RWPE2 (cell line): ENCODE results near the gene RNF186.
"Not testable (repeated sequence)": the region's sequence is repeated elsewhere in the genome, so short reads cannot be mapped to it uniquely, and the experiment has no call there.

Experiments used
- ATAC-seq: fragments of 200-7000 bp; cut with Tn5 transposase; 3 replicates; pipeline ENCODE4 v1.9.1; 2021; ENCODE audit warnings: low read depth
- DNase-seq: peaks from one replicate; pipeline ENCODE4 v3.0.0-alpha.2; 2020; ENCODE audit warnings: low spot score
- H3K27ac ChIP-seq: fragments of 450-650 bp; 2 replicates; pipeline ENCODE4 v1.5.1; 2017; ENCODE audit warnings: mild to moderate bottlenecking; ENCODE audit not compliant: poor library complexity, severe bottlenecking
- H3K27me3 ChIP-seq: fragments of 250-450 bp; sonication (Bioruptor Pico); 2 replicates; pipeline ENCODE4 v1.5.1; 2021; ENCODE audit warnings: mild to moderate bottlenecking, moderate library complexity; ENCODE audit not compliant: insufficient read depth, poor library complexity, severe bottlenecking
- H3K36me3 ChIP-seq: fragments of 250-450 bp; sonication (Bioruptor Pico); 2 replicates; pipeline ENCODE4 v1.5.1; 2020; ENCODE audit warnings: low read depth, mild to moderate bottlenecking, moderate library complexity
- H3K4me1 ChIP-seq: fragments of 250-450 bp; sonication (Bioruptor Pico); 2 replicates; pipeline ENCODE4 v1.5.1; 2021; ENCODE audit warnings: mild to moderate bottlenecking, moderate library complexity; ENCODE audit not compliant: insufficient read depth, poor library complexity, severe bottlenecking
- H3K4me3 ChIP-seq: fragments of 250-450 bp; sonication (Bioruptor Pico); 2 replicates; pipeline ENCODE4 v1.5.1; 2021; ENCODE audit warnings: mild to moderate bottlenecking, moderate library complexity; ENCODE audit not compliant: severe bottlenecking
- H3K9me3 ChIP-seq: fragments of 250-450 bp; sonication (Bioruptor Pico); 2 replicates; pipeline ENCODE4 v1.5.1; 2021; ENCODE audit warnings: mild to moderate bottlenecking, moderate library complexity; ENCODE audit not compliant: severe bottlenecking
- CTCF ChIP-seq: fragments of 450-650 bp; IDR thresholded peaks from one replicate; pipeline ENCODE4 v1.5.1; 2017; ENCODE audit warnings: mild to moderate bottlenecking, moderate library complexity; ENCODE audit not compliant: poor library complexity, severe bottlenecking

Gene RNF186

GRCh38 chr1:19852036-19852435 lies 37.0 kb upstream of the RNF186 start:
- Histone ChIP-seq H3K27me3 (no peaks in the 10 kb centered on the region), H3K4me1 (no peaks in the 10 kb centered on the region), H3K36me3 (no peaks in the 10 kb centered on the region), H3K9me3 (no peaks in the 10 kb centered on the region), H3K4me3 (no peak overlapping the region), H3K27ac (no peak overlapping the region)
- ATAC-seq (no peak), DNase-seq (no peak)
- no peak for TF ChIP-seq CTCF

GRCh38 chr1:19850214-19850613 lies 35.1 kb upstream of the RNF186 start:
- Histone ChIP-seq H3K4me3 (no peak overlapping the region), H3K4me1 (no peaks in the 10 kb centered on the region), H3K36me3 (no peaks in the 10 kb centered on the region), H3K27me3 (no peaks in the 10 kb centered on the region), H3K27ac (no peak overlapping the region), H3K9me3 (no peaks in the 10 kb centered on the region)
- DNase-seq (no peak), ATAC-seq (no peak)
- TF ChIP-seq CTCF, result no peak

GRCh38 chr1:19849307-19849706 lies 34.2 kb upstream of the RNF186 start:
- H3K9me3 ChIP-seq, H3K27me3 ChIP-seq, ATAC-seq, H3K4me3 ChIP-seq, H3K27ac ChIP-seq, DNase-seq, H3K36me3 ChIP-seq, H3K4me1 ChIP-seq: not testable (repeated sequence)

- ATAC-seq, H3K27ac ChIP-seq, H3K27me3 ChIP-seq, H3K4me1 ChIP-seq, H3K4me3 ChIP-seq, H3K9me3 ChIP-seq, DNase-seq, H3K36me3 ChIP-seq: not testable (repeated sequence)
Observed at GRCh38 chr1:19847334-19847733, 32.3 kb upstream of the RNF186 start.

- H3K27ac ChIP-seq, result no peak overlapping the region
- ATAC-seq, result no peak
- no peaks in the 10 kb centered on the region for H3K27me3 ChIP-seq
Observed at GRCh38 chr1:19846338-19846737, 31.3 kb upstream of the RNF186 start.

More at GRCh38 chr1:19846338-19846737, 31.3 kb upstream of the RNF186 start:
- Histone ChIP-seq H3K9me3 (no peaks in the 10 kb centered on the region), H3K36me3 (no peaks in the 10 kb centered on the region), H3K4me1 (no peaks in the 10 kb centered on the region), H3K4me3 (no peak overlapping the region)
- DNase-seq, result no peak
- TF ChIP-seq CTCF, result no peak
